Heart right ventricle (tissue), 16 donors: ENCODE data around the gene LRRC8E. TPM values are rescaled to one million over a fixed set of nuclear protein-coding genes. Genes with fewer than 3 reads are reported as not detected.

Experiments used
- ATAC-seq, 8 donors: fragments of 200-7000 bp; cut with Tn5 transposase; one replicate each; pipeline ENCODE4 v1.9.1; 2020; ENCODE audit warnings: mild to moderate bottlenecking in 8 of 8, moderate library complexity in 8 of 8, moderate number of reproducible peaks in 1 of 8
- DNase-seq, 2 donors: peaks; one replicate each; pipeline ENCODE4 v3.0.0-alpha.2; 2020
- H3K27ac ChIP-seq, 10 donors: fragments of 200-600 bp; sonication (generic) in 2 of 10; one replicate each; pipeline versions ENCODE4 v1.5.0 to v1.8.0; 2020 to 2022; ENCODE audit warnings: mild to moderate bottlenecking in 3 of 10
- H3K27me3 ChIP-seq, 7 donors: fragments of 200-600 bp; one replicate each; pipeline ENCODE4 v1.8.0; 2021 to 2022; ENCODE audit warnings: mild to moderate bottlenecking in 2 of 7
- H3K36me3 ChIP-seq, 9 donors: fragments of 200-600 bp; sonication (generic) in 1 of 9; one replicate each; pipeline versions ENCODE4 v1.5.0 to v1.8.0; 2020 to 2022; ENCODE audit warnings: mild to moderate bottlenecking in 2 of 9
- H3K4me1 ChIP-seq, 9 donors: fragments of 200-600 bp; sonication (generic) in 1 of 9; one replicate each; pipeline versions ENCODE4 v1.5.0 to v1.8.0; 2020 to 2022; ENCODE audit warnings: mild to moderate bottlenecking in 4 of 9
- H3K4me3 ChIP-seq, 10 donors: fragments of 200-600 bp; sonication (generic) in 2 of 10; one replicate each; pipeline versions ENCODE4 v1.5.0 to v1.8.0; 2020 to 2022; ENCODE audit warnings: mild to moderate bottlenecking in 7 of 10, moderate library complexity in 2 of 10
- H3K9me3 ChIP-seq, 11 donors: fragments of 200-600 bp in 10 of 11; sonication (generic) in 2 of 11; one replicate each; pipeline versions ENCODE4 v1.5.0 to v1.8.0; 2013 to 2022; ENCODE audit warnings: mild to moderate bottlenecking in 2 of 11, control low read depth in 1 of 11, moderate library complexity in 1 of 11
- CTCF ChIP-seq, 9 donors: fragments of 200-600 bp; sonication (generic) in 2 of 9; IDR thresholded peaks; one replicate each; pipeline versions ENCODE4 v1.5.0 to v1.8.0; 2021 to 2022; ENCODE audit warnings: antibody characterized with exemption in 9 of 9, mild to moderate bottlenecking in 5 of 9, moderate library complexity in 1 of 9
- WGBS, 2 donors: extraction: QIAGEN DNeasy Blood & Tissue Kit; methylation state at CpG; one replicate each; pipeline ENCODE4 v1.1.7; 2013; ENCODE audit warnings: inconsistent platforms in 1 of 2; 5-methylcytosine and 5-hydroxymethylcytosine counted together
- intact Hi-C, 10 donors: fragments of 100-400 bp; cut with DNase I; formaldehyde crosslinking; loops; one replicate each; pipeline versions ENCODE4 v1.11.1 to v1.14.2; 2022
- polyA plus RNA-seq, 2 donors: library from polyadenylated mRNA; stranded (reverse); fragments of 200-250 nt; gene quantifications; one replicate each; pipeline ENCODE4 v1.2.3, GENCODE V29; 2013
- total RNA-seq, 10 donors: library from RNA; stranded (reverse); fragmentation: NEBNext Ultra II Directional in 3 of 10; extraction: Animal tissue kit (Norgen Biotek cat#: 25700) in 3 of 10; gene quantifications; one replicate each; pipeline versions ENCODE4 v1.2.1 to v1.2.4, GENCODE V29; 2021 to 2023
- donor health status: Arrhythmogenic right ventricular cardiomyopathy.
- donor health status: ischemic (EF 13 %, LVEDD 7.1; RV severe dilation, severe dysfunction).
- donor health status: healthy with polysubstance abuse.
- donor health status: DM: no; HTN: yes; CAD: no.
- donor health status: DM: no; HTN: no; CAD: no.
- donor health status: ischemic (EF 25% LVEDD 6.9; RV normal size, moderate dysfunction).
- donor health status: ischemic (EF 25% LVEDD 5.7; RV mildly dilated, moderate dysfunction).
- donor health status: healthy.
- donor health status: DM: yes; HTN: yes; CAD: no.
- donor health status: Ischemic cardiomyopathy.
- donor health status: ischemic (EF 35%, LVEDD 5.7; RV mildly dilated, moderate dysfunction).
- donor health status: nonischemic (EF 11% LVEDD 7.7; RV severe dilation, severe dysfunction).
- donor health status: DM: yes; HTN: yes; CAD: no.
- donor health status: PGD.
- donor health status: ischemic (EF 29% LVEDD 5.4; RV normal size, mild dysfunction).
- donor health status: nonischemic (EF 23%, LVEDD 6.1; RV moderate dilation, normal function).

Gene LRRC8E
- total and polyA plus RNA-seq, 12 donors: 0.33 to 3.3 (median 0.99) TPM

- H3K27me3 ChIP-seq: peaks cover 0 to 8% (median 0%) of the 10 kb centered on the region in 7 donors
- H3K36me3 ChIP-seq: peaks cover 4 to 70% (median 33%) of the 10 kb centered on the region in 9 donors
- H3K27ac ChIP-seq: peak overlapping the region in 1 of 10 donors; percentile 36
- intact Hi-C loops: no loop called here
- peaks cover 11 to 52% (median 33%) of the 10 kb centered on the region in 9 donors for H3K4me1 ChIP-seq
- H3K4me3 ChIP-seq: no peak overlapping the region
- H3K9me3 ChIP-seq: no peaks in the 10 kb centered on the region
- ATAC-seq (peak in 1 of 8 donors; percentile 12), DNase-seq (no peak)
- WGBS, 2 donors: 87 to 93% methylated on average over 18 to 19 of the region's 19 CpGs
- no peak for TF ChIP-seq CTCF (IDR thresholded peaks at IDR 0.05)
These were observed 20.6 kb downstream of the LRRC8E start for GRCh38 chr19:7908742-7909461.

- no peaks in the 10 kb centered on the region for H3K9me3 ChIP-seq
- intact Hi-C loops: no loop called here
- H3K4me1 ChIP-seq: peaks cover 8 to 48% (median 29%) of the 10 kb centered on the region in 9 donors
- ATAC-seq (no peak), DNase-seq (no peak)
- H3K36me3 ChIP-seq: peaks cover 4 to 70% (median 33%) of the 10 kb centered on the region in 9 donors
- no peak overlapping the region for H3K27ac ChIP-seq
- no peak overlapping the region for H3K4me3 ChIP-seq
- peaks cover 0 to 13% (median 3%) of the 10 kb centered on the region in 7 donors for H3K27me3 ChIP-seq
- TF ChIP-seq CTCF (IDR thresholded peaks at IDR 0.05): no peak
- WGBS, 2 donors: 94% methylated on average over 17 to 21 of the region's 21 CpGs
These were observed 21.3 kb downstream of the LRRC8E start for GRCh38 chr19:7909471-7910067.

GRCh38 chr19:7910321-7911161, 22.2 kb downstream of the LRRC8E start:
- WGBS, 2 donors: 92 to 95% methylated on average over 54 of the region's 54 CpGs
- H3K4me1 ChIP-seq: peaks cover 0 to 38% (median 20%) of the 10 kb centered on the region in 9 donors
- H3K27ac ChIP-seq: no peak overlapping the region
- H3K4me3 ChIP-seq: no peak overlapping the region
- ATAC-seq (no peak), DNase-seq (peak in 1 of 2 donors; percentile 11)
- H3K36me3 ChIP-seq: peaks cover 4 to 70% (median 33%) of the 10 kb centered on the region in 9 donors
- H3K27me3 ChIP-seq: peaks cover under 1 to 22% (median 11%) of the 10 kb centered on the region in 7 donors
- intact Hi-C loops: no loop called here
- TF ChIP-seq CTCF (IDR thresholded peaks at IDR 0.05): no peak
- H3K9me3 ChIP-seq: no peaks in the 10 kb centered on the region

- Histone ChIP-seq H3K36me3 (peaks cover 4 to 60% (median 33%) of the 10 kb centered on the region in 9 donors), H3K9me3 (no peaks in the 10 kb centered on the region), H3K27me3 (peaks cover 9 to 33% (median 22%) of the 10 kb centered on the region in 7 donors), H3K27ac (no peak overlapping the region), H3K4me1 (peaks cover 0 to 37% (median 25%) of the 10 kb centered on the region in 9 donors), H3K4me3 (no peak overlapping the region)
- intact Hi-C loops: no loop called here
- DNase-seq (no peak), ATAC-seq (no peak)
- TF ChIP-seq CTCF (IDR thresholded peaks at IDR 0.05): no peak
- WGBS, 2 donors: 90 to 91% methylated on average over 18 of the region's 18 CpGs
These were observed 23.3 kb downstream of the LRRC8E start for GRCh38 chr19:7911508-7912143.
